GM23338 (cell line): ENCODE data around the gene PDIA2.

Experiments used
- EZH2 ChIP-seq: fragments of 200-600 bp; sonication (generic); IDR thresholded peaks from one replicate; pipeline ENCODE4 v1.8.0; 2017; ENCODE audit warnings: antibody characterized with exemption, mild to moderate bottlenecking, low read depth; ENCODE audit not compliant: unreplicated experiment
- EZH2phosphoT487 ChIP-seq: fragments of 200-600 bp; sonication (generic); IDR thresholded peaks from one replicate; pipeline ENCODE4 v1.8.1; 2018; ENCODE audit warnings: antibody characterized with exemption; ENCODE audit not compliant: unreplicated experiment
- JUNB ChIP-seq: IDR thresholded peaks from one replicate; pipeline ENCODE4 v1.6.1; 2016; ENCODE audit warnings: antibody characterized with exemption; ENCODE audit not compliant: unreplicated experiment
- POLR2AphosphoS5 ChIP-seq: IDR thresholded peaks from 2 replicates; pipeline ENCODE4 v1.6.1; 2016; ENCODE audit warnings: antibody characterized with exemption, low read depth
- REST ChIP-seq: IDR thresholded peaks from one replicate; pipeline ENCODE4 v1.6.1; 2018; ENCODE audit warnings: antibody characterized with exemption; ENCODE audit not compliant: unreplicated experiment
- TF ChIP-seq, protein P1 (sequence below), 2 experiments: fragments of 200-600 bp in 1 of 2; sonication (generic) in 1 of 2; conservative IDR thresholded peaks; 2 replicates each; pipeline versions ENCODE4 v1.5.1 to v1.6.1; 2016 to 2017; ENCODE audit warnings: antibody characterized with exemption in 2 of 2, low read depth in 2 of 2, mild to moderate bottlenecking in 2 of 2, moderate library complexity in 1 of 2

GRCh38 chr16:263182-263774 is 19.7 kb upstream of the PDIA2 start:
- TF ChIP-seq, protein P1, sequence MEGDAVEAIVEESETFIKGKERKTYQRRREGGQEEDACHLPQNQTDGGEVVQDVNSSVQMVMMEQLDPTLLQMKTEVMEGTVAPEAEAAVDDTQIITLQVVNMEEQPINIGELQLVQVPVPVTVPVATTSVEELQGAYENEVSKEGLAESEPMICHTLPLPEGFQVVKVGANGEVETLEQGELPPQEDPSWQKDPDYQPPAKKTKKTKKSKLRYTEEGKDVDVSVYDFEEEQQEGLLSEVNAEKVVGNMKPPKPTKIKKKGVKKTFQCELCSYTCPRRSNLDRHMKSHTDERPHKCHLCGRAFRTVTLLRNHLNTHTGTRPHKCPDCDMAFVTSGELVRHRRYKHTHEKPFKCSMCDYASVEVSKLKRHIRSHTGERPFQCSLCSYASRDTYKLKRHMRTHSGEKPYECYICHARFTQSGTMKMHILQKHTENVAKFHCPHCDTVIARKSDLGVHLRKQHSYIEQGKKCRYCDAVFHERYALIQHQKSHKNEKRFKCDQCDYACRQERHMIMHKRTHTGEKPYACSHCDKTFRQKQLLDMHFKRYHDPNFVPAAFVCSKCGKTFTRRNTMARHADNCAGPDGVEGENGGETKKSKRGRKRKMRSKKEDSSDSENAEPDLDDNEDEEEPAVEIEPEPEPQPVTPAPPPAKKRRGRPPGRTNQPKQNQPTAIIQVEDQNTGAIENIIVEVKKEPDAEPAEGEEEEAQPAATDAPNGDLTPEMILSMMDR (conservative IDR thresholded peaks at IDR 0.05; ENCODE audit: low read depth in 2 of 2), result no peak
- TF ChIP-seq EZH2 (no peak), POLR2AphosphoS5 (no peak), REST (no peak), JUNB (no peak), EZH2phosphoT487 (no peak)
